ENCODE data around the gene SIX1.

GRCh38 chr14:60653701-60654161 is 4.5 kb upstream of the SIX1 start:
- TF ChIP-seq POLR2A (IDR thresholded peaks at IDR 0.05) (no peak), CTCF (IDR thresholded peaks at IDR 0.05) (no peak), EP300 (IDR thresholded peaks at IDR 0.05) (no peak), POLR2AphosphoS5 (IDR thresholded peaks at IDR 0.05) (no peak)

All from gastroesophageal sphincter (tissue), 3 donors.